Measurements from ENCODE around the gene HTT.
"Not testable (repeated sequence)": the region's sequence is repeated elsewhere in the genome, so short reads cannot be mapped to it uniquely, and the experiment has no call there.

The HTT gene

GRCh38 chr4:3044870-3045819 is 29.3 kb upstream of the HTT start:
- TF ChIP-seq Cebpa-rat (IDR thresholded peaks at IDR 0.05) = no peak
- Histone ChIP-seq H3K27ac (peak overlapping the region in 2 of 11 experiments; percentile 13 to 33; a peak in 2 of 22 replicates), H3K4me2 (peak overlapping the region; percentile 40 to 64 (median 47); a peak in 21 of 22 replicates), H3K36me3 (no peaks in the 10 kb centered on the region), H3K27me3 (no peaks in the 10 kb centered on the region), H3K4me1 (peaks cover 45 to 61% (median 54%) of the 10 kb centered on the region in 10 experiments), H3K9ac (no peak overlapping the region), H3K9me3 (replicated peaks in 1 of 11) (peaks cover 0 to 17% (median 9%) of the 10 kb centered on the region in 11 experiments; a peak in 13 of 22 replicates), H4K20me1 (no peaks in the 10 kb centered on the region), H3K4me3 (no peak overlapping the region)

GRCh38 chr4:3046162-3046561 is 28.3 kb upstream of the HTT start:
- peak overlapping the region in 7 of 11 experiments; percentile 40 to 64 (median 54); a peak in 9 of 22 replicates for H3K4me2 ChIP-seq
- no peaks in the 10 kb centered on the region for H4K20me1 ChIP-seq
- H3K36me3 ChIP-seq = no peaks in the 10 kb centered on the region
- H3K27ac ChIP-seq = no peak overlapping the region
- no peaks in the 10 kb centered on the region for H3K27me3 ChIP-seq
- no peak overlapping the region for H3K9ac ChIP-seq
- no peak overlapping the region for H3K4me3 ChIP-seq
- peaks cover 0 to 17% (median 9%) of the 10 kb centered on the region in 11 experiments; a peak in 13 of 22 replicates for H3K9me3 ChIP-seq (replicated peaks in 1 of 11)
- H3K4me1 ChIP-seq = peaks cover 35 to 51% (median 44%) of the 10 kb centered on the region in 10 experiments
- no peak for TF ChIP-seq Cebpa-rat (IDR thresholded peaks at IDR 0.05)

GRCh38 chr4:3046623-3047022 is 27.9 kb upstream of the HTT start:
- H4K20me1 ChIP-seq = no peaks in the 10 kb centered on the region
- no peak overlapping the region for H3K27ac ChIP-seq
- H3K9me3 ChIP-seq (replicated peaks in 1 of 11) = peaks cover 0 to 17% (median 9%) of the 10 kb centered on the region in 11 experiments; a peak in 13 of 22 replicates
- H3K4me1 ChIP-seq = peaks cover 33 to 46% (median 39%) of the 10 kb centered on the region in 10 experiments
- no peak for TF ChIP-seq Cebpa-rat (IDR thresholded peaks at IDR 0.05)
- no peak overlapping the region for H3K9ac ChIP-seq
- H3K36me3 ChIP-seq = no peaks in the 10 kb centered on the region
- peak overlapping the region in 4 of 11 experiments; percentile 40 to 64 (median 49); a peak in 3 of 22 replicates for H3K4me2 ChIP-seq
- no peaks in the 10 kb centered on the region for H3K27me3 ChIP-seq
- no peak overlapping the region for H3K4me3 ChIP-seq

GRCh38 chr4:3047464-3048286 is 26.8 kb upstream of the HTT start:
- Histone ChIP-seq H3K4me3 (no peak overlapping the region), H4K20me1 (no peaks in the 10 kb centered on the region), H3K4me1 (peaks cover 24 to 35% (median 30%) of the 10 kb centered on the region in 10 experiments), H3K36me3 (no peaks in the 10 kb centered on the region), H3K27ac (no peak overlapping the region), H3K9ac (no peak overlapping the region), H3K4me2 (peak overlapping the region; percentile 47 to 85 (median 51)), H3K9me3 (replicated peaks in 1 of 11) (peaks cover 1 to 24% (median 12%) of the 10 kb centered on the region in 11 experiments; a peak in 20 of 22 replicates), H3K27me3 (no peaks in the 10 kb centered on the region)
- no peak for TF ChIP-seq Cebpa-rat (IDR thresholded peaks at IDR 0.05)

- H3K27ac ChIP-seq, H4K20me1 ChIP-seq, H3K9ac ChIP-seq, H3K27me3 ChIP-seq, H3K36me3 ChIP-seq, H3K4me2 ChIP-seq, H3K4me3 ChIP-seq: not testable (repeated sequence)
- Histone ChIP-seq H3K4me1 (peaks cover 8 to 17% (median 13%) of the 10 kb centered on the region in 10 experiments; a peak in 17 of 20 replicates), H3K9me3 (replicated peaks in 1 of 11) (peaks cover 38 to 48% (median 41%) of the 10 kb centered on the region in 11 experiments)
Observed at GRCh38 chr4:3051141-3051897, 23.2 kb upstream of the HTT start.

GRCh38 chr4:3054169-3054759 is 20.2 kb upstream of the HTT start:
- no peak overlapping the region for H3K27ac ChIP-seq
- H4K20me1 ChIP-seq = no peaks in the 10 kb centered on the region
- peaks cover 47 to 59% (median 53%) of the 10 kb centered on the region in 11 experiments for H3K9me3 ChIP-seq (replicated peaks in 1 of 11)
- H3K27me3 ChIP-seq = no peaks in the 10 kb centered on the region
- TF ChIP-seq Cebpa-rat (IDR thresholded peaks at IDR 0.05) = no peak
- no peak overlapping the region for H3K4me3 ChIP-seq
- no peak overlapping the region for H3K9ac ChIP-seq
- no peaks in the 10 kb centered on the region; a peak in 2 of 22 replicates for H3K36me3 ChIP-seq
- no peak overlapping the region for H3K4me2 ChIP-seq
- 0 out of 20 replicates have a peak, but pooled peaks cover 0 to 4% (median 0%) of the 10 kb centered on the region in 10 experiments for H3K4me1 ChIP-seq

GRCh38 chr4:3059943-3060342 is 14.5 kb upstream of the HTT start:
- H3K4me2 ChIP-seq = no peak overlapping the region
- H3K27me3 ChIP-seq = no peaks in the 10 kb centered on the region
- no peak overlapping the region for H3K27ac ChIP-seq
- no peak overlapping the region for H3K4me3 ChIP-seq
- peaks cover 0 to 4% (median 0%) of the 10 kb centered on the region in 10 experiments; a peak in 1 of 20 replicates for H3K4me1 ChIP-seq
- H4K20me1 ChIP-seq = no peaks in the 10 kb centered on the region
- H3K9me3 ChIP-seq (replicated peaks in 1 of 11) = peaks cover 23 to 34% (median 25%) of the 10 kb centered on the region in 11 experiments
- H3K36me3 ChIP-seq = no peaks in the 10 kb centered on the region
- no peak for TF ChIP-seq Cebpa-rat (IDR thresholded peaks at IDR 0.05)
- no peak overlapping the region for H3K9ac ChIP-seq

- peaks cover 0 to 4% (median 0%) of the 10 kb centered on the region in 10 experiments; a peak in 1 of 20 replicates for H3K4me1 ChIP-seq
- no peak overlapping the region for H3K9ac ChIP-seq
- no peak overlapping the region for H3K4me2 ChIP-seq
- no peak for TF ChIP-seq Cebpa-rat (IDR thresholded peaks at IDR 0.05)
- H3K27ac ChIP-seq = no peak overlapping the region
- H3K36me3 ChIP-seq = no peaks in the 10 kb centered on the region
- H3K4me3 ChIP-seq = no peak overlapping the region
- H3K9me3 ChIP-seq (replicated peaks in 1 of 11) = peaks cover 14 to 32% (median 18%) of the 10 kb centered on the region in 11 experiments
- H3K27me3 ChIP-seq = no peaks in the 10 kb centered on the region
- H4K20me1 ChIP-seq = no peaks in the 10 kb centered on the region
Observed at GRCh38 chr4:3060946-3061345, 13.5 kb upstream of the HTT start.

All from BLaER1 treated with 17β-estradiol and CSF1 and Interleukin-3, amounts not matched to agents 10 nM and 100 nM (cell line).